Measurements from ENCODE around the gene MRPS5.
"Not testable (repeated sequence)": the region's sequence is repeated elsewhere in the genome, so short reads cannot be mapped to it uniquely, and the experiment has no call there.

GRCh38 chr2:95098273-95098672 is 23.3 kb downstream of the MRPS5 start:
- TF ChIP-seq CTCF, EZH2, EZH2phosphoT487 (IDR thresholded peaks at IDR 0.05): not testable (repeated sequence)
